ENCODE measurements around the gene RNF5.
A peak's percentile ranks its signal among the peaks of the same experiment; 100 is the strongest.

Gene RNF5

GRCh38 chr6:32146687-32147086 is 31.5 kb upstream of the RNF5 start:
- no peak overlapping the region for H4K91ac ChIP-seq (ENCODE audit: low read length)
- no peak overlapping the region for H2BK12ac ChIP-seq (ENCODE audit: low read length in 2 of 2)
- H3K23ac ChIP-seq (ENCODE audit: low read length in 2 of 2), result no peak overlapping the region
- H2BK120ac ChIP-seq (ENCODE audit: low read depth, low read length), result no peak overlapping the region
- H3K18ac ChIP-seq (ENCODE audit: low read depth in 1 of 2, low read length in 2 of 2), result no peak overlapping the region
- H2AFZ ChIP-seq (ENCODE audit: low read depth, low read length), result no peak overlapping the region
- DNase-seq, result no peak
- H3K4me2 ChIP-seq (ENCODE audit: low read length, poor library complexity, severe bottlenecking), result no peak overlapping the region
- no peak overlapping the region for H3K27ac ChIP-seq (ENCODE audit: low read length, poor library complexity, severe bottlenecking)
- H2BK15ac ChIP-seq (ENCODE audit: low read depth, poor library complexity, severe bottlenecking), result no peak overlapping the region
- peaks cover 7% of the 10 kb centered on the region for H3K4me1 ChIP-seq (ENCODE audit: control insufficient read depth, insufficient read depth, low read depth, low read length)
- peaks cover 39 to 46% of the 10 kb centered on the region in 2 experiments for H3K27me3 ChIP-seq (ENCODE audit: control insufficient read depth in 1 of 2, insufficient read depth in 1 of 2, low read length in 2 of 2)
- no peaks in the 10 kb centered on the region for H3K9me3 ChIP-seq (ENCODE audit: control insufficient read depth, low read length)
- H2BK5ac ChIP-seq (ENCODE audit: low read depth, low read length, poor library complexity, severe bottlenecking), result no peak overlapping the region
- no peaks in the 10 kb centered on the region for H3K36me3 ChIP-seq (ENCODE audit: control insufficient read depth in 1 of 2, insufficient read depth in 2 of 2, low read depth in 1 of 2, low read length in 2 of 2)
- peaks cover 3% of the 10 kb centered on the region for H3K79me1 ChIP-seq (replicated peaks; ENCODE audit: low read length, poor library complexity, severe bottlenecking)
- no peak overlapping the region for H3K4ac ChIP-seq (ENCODE audit: low read depth in 1 of 2, low read length in 2 of 2)
- no peak overlapping the region for H2AK5ac ChIP-seq (ENCODE audit: low read length, severe bottlenecking)
- no peak overlapping the region for H3K14ac ChIP-seq (ENCODE audit: low read length in 2 of 2)
- no peak overlapping the region for H3K9ac ChIP-seq (ENCODE audit: low read length)
- no peak overlapping the region for H3K4me3 ChIP-seq (ENCODE audit: insufficient read depth in 1 of 2, low read depth in 1 of 2, low read length in 2 of 2)
- 48% methylated on average over 4 of the region's 4 CpGs for WGBS
- no peak overlapping the region for H4K8ac ChIP-seq (ENCODE audit: low read length)

- H2BK12ac ChIP-seq (ENCODE audit: low read length in 2 of 2), result no peak overlapping the region
- no peak overlapping the region for H2BK5ac ChIP-seq (ENCODE audit: low read depth, low read length, poor library complexity, severe bottlenecking)
- no peak overlapping the region for H2AFZ ChIP-seq (ENCODE audit: low read depth, low read length)
- peaks cover 14% of the 10 kb centered on the region for H3K4me1 ChIP-seq (ENCODE audit: control insufficient read depth, insufficient read depth, low read depth, low read length)
- H2BK15ac ChIP-seq (ENCODE audit: low read depth, poor library complexity, severe bottlenecking), result no peak overlapping the region
- H3K18ac ChIP-seq (ENCODE audit: low read depth in 1 of 2, low read length in 2 of 2), result no peak overlapping the region
- H4K8ac ChIP-seq (ENCODE audit: low read length), result no peak overlapping the region
- H3K14ac ChIP-seq (ENCODE audit: low read length in 2 of 2), result no peak overlapping the region
- H3K9ac ChIP-seq (ENCODE audit: low read length), result no peak overlapping the region
- H3K4me2 ChIP-seq (ENCODE audit: low read length, poor library complexity, severe bottlenecking), result no peak overlapping the region
- no peak overlapping the region for H3K23ac ChIP-seq (ENCODE audit: low read length in 2 of 2)
- no peaks in the 10 kb centered on the region for H3K36me3 ChIP-seq (ENCODE audit: control insufficient read depth in 1 of 2, insufficient read depth in 2 of 2, low read depth in 1 of 2, low read length in 2 of 2)
- H3K9me3 ChIP-seq (ENCODE audit: control insufficient read depth, low read length), result no peaks in the 10 kb centered on the region
- no peak overlapping the region for H4K91ac ChIP-seq (ENCODE audit: low read length)
- H2BK120ac ChIP-seq (ENCODE audit: low read depth, low read length), result no peak overlapping the region
- WGBS, result 90% methylated on average over 4 of the region's 4 CpGs
- H2AK5ac ChIP-seq (ENCODE audit: low read length, severe bottlenecking), result no peak overlapping the region
- H3K4ac ChIP-seq (ENCODE audit: low read depth in 1 of 2, low read length in 2 of 2), result no peak overlapping the region
- H3K79me1 ChIP-seq (replicated peaks; ENCODE audit: low read length, poor library complexity, severe bottlenecking), result peaks cover 3% of the 10 kb centered on the region
- no peak for DNase-seq
- peaks cover 39 to 46% of the 10 kb centered on the region in 2 experiments for H3K27me3 ChIP-seq (ENCODE audit: control insufficient read depth in 1 of 2, insufficient read depth in 1 of 2, low read length in 2 of 2)
- no peak overlapping the region for H3K27ac ChIP-seq (ENCODE audit: low read length, poor library complexity, severe bottlenecking)
- H3K4me3 ChIP-seq (ENCODE audit: insufficient read depth in 1 of 2, low read depth in 1 of 2, low read length in 2 of 2), result no peak overlapping the region
Observed at GRCh38 chr6:32147401-32148132, 30.6 kb upstream of the RNF5 start.

- WGBS, result 40% methylated on average over 34 of the region's 39 CpGs
- Histone ChIP-seq H3K36me3 (ENCODE audit: control insufficient read depth in 1 of 2, insufficient read depth in 2 of 2, low read depth in 1 of 2, low read length in 2 of 2) (no peaks in the 10 kb centered on the region), H2BK5ac (ENCODE audit: low read depth, low read length, poor library complexity, severe bottlenecking) (no peak overlapping the region), H2BK12ac (ENCODE audit: low read length in 2 of 2) (no peak overlapping the region), H3K4ac (ENCODE audit: low read depth in 1 of 2, low read length in 2 of 2) (no peak overlapping the region), H4K91ac (ENCODE audit: low read length) (no peak overlapping the region), H3K18ac (ENCODE audit: low read depth in 1 of 2, low read length in 2 of 2) (no peak overlapping the region), H3K4me3 (ENCODE audit: insufficient read depth in 1 of 2, low read depth in 1 of 2, low read length in 2 of 2) (peak overlapping the region in 1 of 2 experiments; percentile 44), H3K9ac (ENCODE audit: low read length) (no peak overlapping the region), H3K4me2 (ENCODE audit: low read length, poor library complexity, severe bottlenecking) (no peak overlapping the region), H3K14ac (ENCODE audit: low read length in 2 of 2) (no peak overlapping the region), H3K79me1 (replicated peaks; ENCODE audit: low read length, poor library complexity, severe bottlenecking) (peaks cover 3% of the 10 kb centered on the region), H3K27ac (ENCODE audit: low read length, poor library complexity, severe bottlenecking) (no peak overlapping the region), H2BK15ac (ENCODE audit: low read depth, poor library complexity, severe bottlenecking) (no peak overlapping the region), H3K9me3 (ENCODE audit: control insufficient read depth, low read length) (no peaks in the 10 kb centered on the region), H3K4me1 (ENCODE audit: control insufficient read depth, insufficient read depth, low read depth, low read length) (peaks cover 17% of the 10 kb centered on the region), H4K8ac (ENCODE audit: low read length) (no peak overlapping the region), H2AFZ (ENCODE audit: low read depth, low read length) (no peak overlapping the region), H3K27me3 (ENCODE audit: control insufficient read depth in 1 of 2, insufficient read depth in 1 of 2, low read length in 2 of 2) (peaks cover 39 to 46% of the 10 kb centered on the region in 2 experiments), H3K23ac (ENCODE audit: low read length in 2 of 2) (no peak overlapping the region), H2BK120ac (ENCODE audit: low read depth, low read length) (no peak overlapping the region), H2AK5ac (ENCODE audit: low read length, severe bottlenecking) (no peak overlapping the region)
- peak; percentile 44 for DNase-seq
Observed at GRCh38 chr6:32148289-32149091, 29.7 kb upstream of the RNF5 start.

DNA sequence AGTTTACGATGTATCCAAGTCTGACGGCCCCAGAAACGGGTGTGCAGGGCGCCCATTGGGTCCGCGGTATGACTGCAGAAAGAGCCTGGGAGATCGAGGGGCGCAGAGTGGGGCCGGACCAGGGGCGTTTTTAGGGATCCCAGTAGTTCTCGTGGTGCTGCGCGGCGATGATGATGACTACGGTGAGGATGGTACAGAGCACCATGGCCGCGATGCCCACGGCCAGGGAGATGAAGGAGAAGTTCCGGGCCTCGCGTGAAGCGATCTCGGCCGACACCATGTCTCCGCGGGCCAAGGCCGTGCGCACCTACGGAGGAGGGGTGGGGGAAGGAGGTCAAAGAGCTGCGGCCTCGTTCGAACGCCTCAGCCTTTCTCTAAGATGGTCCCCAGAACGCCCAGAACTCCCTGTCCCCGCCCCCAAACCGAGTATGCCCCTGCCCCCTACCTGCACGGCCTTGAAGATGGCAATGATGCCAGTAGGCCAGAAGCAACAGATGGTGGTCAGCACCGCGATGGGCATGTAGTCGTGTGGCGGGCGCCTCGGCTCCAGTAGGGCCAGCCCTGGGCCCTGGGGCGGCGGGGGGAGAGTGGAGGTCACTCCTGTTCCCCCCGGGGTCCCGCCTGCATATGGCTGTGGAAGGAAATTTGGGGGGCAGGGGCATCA is 29.0 kb upstream of the RNF5 start:
- H2BK5ac ChIP-seq (ENCODE audit: low read depth, low read length, poor library complexity, severe bottlenecking), result no peak overlapping the region
- 57% methylated on average over 43 of the region's 47 CpGs for WGBS
- peaks cover 19% of the 10 kb centered on the region for H3K4me1 ChIP-seq (ENCODE audit: control insufficient read depth, insufficient read depth, low read depth, low read length)

More for the DNA sequence above, 29.0 kb upstream of the RNF5 start:
- H2BK15ac ChIP-seq (ENCODE audit: low read depth, poor library complexity, severe bottlenecking), result no peak overlapping the region
- no peak overlapping the region for H3K9ac ChIP-seq (ENCODE audit: low read length)
- peak overlapping the region in 1 of 2 experiments; percentile 44 for H3K4me3 ChIP-seq (ENCODE audit: insufficient read depth in 1 of 2, low read depth in 1 of 2, low read length in 2 of 2)
- no peak overlapping the region for H3K23ac ChIP-seq (ENCODE audit: low read length in 2 of 2)
- no peak overlapping the region for H2AFZ ChIP-seq (ENCODE audit: low read depth, low read length)
- H2BK12ac ChIP-seq (ENCODE audit: low read length in 2 of 2), result no peak overlapping the region
- H2AK5ac ChIP-seq (ENCODE audit: low read length, severe bottlenecking), result no peak overlapping the region
- H2BK120ac ChIP-seq (ENCODE audit: low read depth, low read length), result no peak overlapping the region
- no peak for DNase-seq
- H3K18ac ChIP-seq (ENCODE audit: low read depth in 1 of 2, low read length in 2 of 2), result no peak overlapping the region
- H3K4me2 ChIP-seq (ENCODE audit: low read length, poor library complexity, severe bottlenecking), result no peak overlapping the region
- H3K36me3 ChIP-seq (ENCODE audit: control insufficient read depth in 1 of 2, insufficient read depth in 2 of 2, low read depth in 1 of 2, low read length in 2 of 2), result no peaks in the 10 kb centered on the region
- no peak overlapping the region for H3K27ac ChIP-seq (ENCODE audit: low read length, poor library complexity, severe bottlenecking)
- no peak overlapping the region for H4K8ac ChIP-seq (ENCODE audit: low read length)
- H3K9me3 ChIP-seq (ENCODE audit: control insufficient read depth, low read length), result no peaks in the 10 kb centered on the region
- no peak overlapping the region for H4K91ac ChIP-seq (ENCODE audit: low read length)
- H3K4ac ChIP-seq (ENCODE audit: low read depth in 1 of 2, low read length in 2 of 2), result no peak overlapping the region
- H3K14ac ChIP-seq (ENCODE audit: low read length in 2 of 2), result no peak overlapping the region
- H3K79me1 ChIP-seq (replicated peaks; ENCODE audit: low read length, poor library complexity, severe bottlenecking), result peaks cover 3% of the 10 kb centered on the region
- peaks cover 39 to 46% of the 10 kb centered on the region in 2 experiments for H3K27me3 ChIP-seq (ENCODE audit: control insufficient read depth in 1 of 2, insufficient read depth in 1 of 2, low read length in 2 of 2)
